NCI-H1092 treated with DMSO at 0.1 percent for 48 hours (cell line): Measurements from ENCODE around the gene MTHFD1L.
"Not testable (repeated sequence)": the region's sequence is repeated elsewhere in the genome, so short reads cannot be mapped to it uniquely, and the experiment has no call there.

Experiments
- DNase-seq: peaks from one replicate; lab custom pipeline; 2025; lab: John Stamatoyannopoulos, UW

The MTHFD1L gene

GRCh38 chr6:151041686-151042085, 176.2 kb downstream of the MTHFD1L start:
- no peak for DNase-seq

- DNase-seq, result not testable (repeated sequence)
Measured at GRCh38 chr6:151042911-151043330, 177.4 kb downstream of the MTHFD1L start.

DNA sequence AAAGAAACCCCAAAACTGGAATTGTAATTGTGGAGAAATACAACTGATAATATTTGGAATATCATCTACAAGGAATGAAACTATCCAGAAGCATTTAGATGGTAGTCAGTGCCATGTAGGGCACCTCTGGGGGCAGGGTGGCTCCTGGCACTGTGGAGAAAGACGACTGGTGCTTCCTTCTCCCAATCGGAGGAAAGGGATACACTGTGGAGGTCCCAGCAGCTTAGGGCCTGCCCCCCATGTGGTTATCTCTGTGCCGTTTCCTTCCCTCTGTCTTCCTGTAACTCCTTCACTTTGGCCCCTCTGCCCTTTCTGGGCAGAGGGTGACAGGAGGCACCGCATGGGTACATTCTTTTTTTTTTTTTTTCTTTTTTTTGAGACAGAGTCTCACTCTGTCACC, 178.4 kb downstream of the MTHFD1L start:
- DNase-seq, result no peak

DNA sequence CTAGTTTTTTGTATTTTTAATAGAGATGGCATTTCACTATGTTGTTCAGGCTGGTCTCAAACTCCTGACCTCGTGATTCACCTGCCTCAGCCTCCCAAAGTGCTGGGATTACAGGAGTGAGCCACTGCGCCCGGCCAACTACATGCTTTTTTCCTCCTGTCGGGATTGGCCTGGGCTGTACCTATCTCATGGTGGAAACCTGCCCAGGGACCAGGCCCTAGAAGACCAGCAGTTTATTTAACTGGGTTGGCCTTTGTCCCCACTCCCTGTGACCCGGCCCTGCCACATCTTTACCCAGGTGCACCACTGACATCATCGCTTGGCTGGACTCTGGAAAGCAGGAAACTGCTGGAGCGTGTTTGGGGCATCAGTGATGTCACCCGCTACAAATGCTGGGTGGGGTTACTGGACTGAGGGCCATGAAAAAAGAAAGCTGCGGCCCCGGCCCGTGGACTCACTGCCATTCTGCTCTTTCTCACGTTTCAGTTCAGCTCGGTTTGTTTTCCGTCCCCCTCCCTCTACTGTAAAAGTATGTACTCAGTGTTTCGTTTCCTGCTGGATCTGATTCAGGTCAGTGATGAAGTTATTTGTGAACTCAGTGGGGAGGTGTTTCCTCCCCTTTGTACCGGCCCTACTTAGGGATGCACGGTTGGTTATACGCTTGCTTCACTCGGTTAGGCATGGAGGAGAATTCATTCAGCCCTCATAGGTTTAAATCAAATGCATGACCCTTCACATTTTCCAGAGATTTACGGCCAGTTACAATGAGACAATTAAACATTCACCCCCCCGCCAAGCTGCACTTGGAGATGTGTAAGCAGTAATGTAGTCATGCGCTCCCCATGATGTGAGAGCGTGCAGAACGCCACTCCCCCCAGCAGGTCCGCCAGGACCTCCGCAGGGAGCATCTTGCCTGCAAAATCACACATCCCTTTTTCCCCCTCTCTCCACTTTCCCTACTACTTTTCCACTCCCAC, 179.3 kb downstream of the MTHFD1L start:
- peak; percentile 47 for DNase-seq

DNA sequence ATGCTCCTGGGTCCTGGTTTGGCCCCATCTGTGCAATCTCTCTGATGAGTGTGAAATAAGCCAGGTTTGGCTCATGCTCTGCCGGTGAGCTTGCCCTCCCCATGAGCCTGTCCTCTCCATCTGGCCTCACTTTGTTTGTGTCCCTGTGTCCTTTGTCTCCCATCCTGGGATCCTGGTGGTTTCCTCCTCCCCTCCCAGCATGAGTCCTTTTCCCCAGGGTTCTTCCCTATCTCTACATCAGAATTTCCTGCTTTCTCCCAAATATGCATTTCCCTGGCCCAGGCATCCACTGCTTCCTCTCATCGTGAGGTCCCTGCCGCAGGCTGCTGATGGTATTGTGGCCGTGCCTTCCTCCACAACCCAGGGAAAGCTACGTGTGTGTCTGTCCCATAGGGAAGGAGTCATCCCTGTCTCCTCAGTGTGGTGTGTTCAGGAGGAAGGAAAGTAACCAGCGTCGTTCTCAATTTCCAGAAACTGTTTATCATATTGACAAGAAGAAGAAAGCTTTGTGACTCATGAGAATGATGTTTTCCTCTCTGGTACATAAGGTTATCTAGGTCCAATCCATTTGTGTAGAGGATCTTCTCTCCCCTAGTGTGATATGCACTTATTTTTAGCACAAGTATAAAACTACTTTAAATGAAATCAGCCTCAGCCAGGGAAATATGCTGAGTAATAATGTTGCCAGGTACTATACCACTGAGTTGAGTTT, 180.2 kb downstream of the MTHFD1L start:
- DNase-seq, result not testable (repeated sequence)

GRCh38 chr6:151051164-151051563, 185.7 kb downstream of the MTHFD1L start:
- DNase-seq, result no peak

DNA sequence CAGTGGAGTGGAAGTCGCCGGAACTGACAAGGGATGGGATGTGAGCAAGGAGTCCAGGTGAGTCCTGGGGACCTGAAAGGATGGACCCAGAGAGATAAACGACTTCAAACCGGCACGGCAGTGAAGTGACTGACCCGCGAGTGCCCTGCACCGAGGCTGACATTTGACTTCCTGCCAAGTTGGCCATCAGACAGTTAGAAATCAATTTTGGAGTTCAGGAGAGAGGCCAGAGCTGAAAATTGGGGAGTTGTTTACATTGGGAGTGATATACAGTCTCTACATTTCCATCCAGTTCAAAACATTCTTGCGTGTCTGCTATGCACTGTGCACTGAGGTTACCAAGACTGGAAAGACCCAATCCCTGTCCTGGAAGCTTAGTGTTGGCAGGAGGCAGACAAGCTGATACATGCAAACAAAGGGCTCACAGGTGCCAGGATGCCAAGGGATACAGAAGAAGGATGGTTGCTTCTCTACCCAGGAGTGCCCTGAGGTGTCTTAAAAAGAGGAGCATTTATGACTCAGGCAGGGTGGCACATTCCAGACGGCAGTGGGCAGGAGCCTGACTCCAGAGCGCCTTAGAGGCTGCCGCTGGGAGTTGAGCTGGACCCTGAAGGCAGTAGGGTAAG, 186.6 kb downstream of the MTHFD1L start:
- DNase-seq, result no peak

- no peak for DNase-seq
Measured at GRCh38 chr6:151054306-151054705, 188.8 kb downstream of the MTHFD1L start.

DNA sequence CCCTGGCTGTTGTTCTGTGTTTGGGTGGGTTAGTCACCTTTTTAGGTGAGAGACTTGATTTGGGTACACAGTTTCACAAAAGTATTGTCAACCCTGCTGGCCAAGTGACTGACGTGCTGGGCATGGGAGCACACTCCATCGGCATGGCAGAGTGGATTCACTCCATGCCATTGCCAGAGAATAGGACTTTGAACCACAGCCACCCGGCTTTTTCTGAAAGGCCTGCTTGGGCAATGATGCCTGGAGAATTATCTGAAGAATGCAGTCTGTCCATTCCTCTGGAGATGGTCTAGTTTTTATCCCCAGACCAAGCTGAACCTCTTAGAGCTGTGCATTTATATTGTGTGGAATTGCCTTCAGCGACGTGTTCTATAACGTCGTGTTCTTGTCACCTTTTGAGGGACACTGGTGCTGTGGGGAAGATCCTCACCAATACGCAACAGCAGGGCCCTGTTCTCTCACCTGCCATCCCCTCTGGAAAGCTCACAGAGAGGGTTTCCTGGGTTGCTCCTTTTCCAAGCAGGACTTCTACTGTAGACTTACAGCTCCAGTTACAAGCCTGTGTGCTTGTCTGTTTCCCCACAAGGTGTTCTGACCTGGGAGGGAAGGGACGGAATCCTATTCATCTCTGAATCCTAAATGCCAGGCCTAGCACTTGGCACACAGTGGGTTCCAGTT, 190.9 kb downstream of the MTHFD1L start:
- no peak for DNase-seq

DNA sequence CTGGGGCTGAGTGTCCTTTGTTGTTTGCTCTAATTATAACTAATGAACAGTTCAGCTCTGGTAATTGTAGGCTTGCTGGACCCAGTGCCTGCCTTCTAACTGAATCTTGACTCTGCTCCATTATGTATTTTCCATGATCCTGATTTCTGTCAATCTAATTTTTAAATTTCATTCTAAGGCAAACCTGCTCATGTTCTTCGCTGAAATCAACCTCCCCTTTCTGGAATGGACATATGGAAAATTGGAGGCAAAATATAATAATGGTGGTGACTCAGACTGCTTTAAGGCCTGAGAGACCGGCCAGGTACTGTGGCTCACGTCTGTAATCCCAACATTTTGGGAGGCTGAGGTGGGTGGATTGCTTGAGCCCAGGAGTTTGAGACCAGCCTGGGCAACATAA, 191.6 kb downstream of the MTHFD1L start:
- no peak for DNase-seq

GRCh38 chr6:151058021-151058733, 192.7 kb downstream of the MTHFD1L start:
- no peak for DNase-seq

GRCh38 chr6:151059612-151060095, 194.2 kb downstream of the MTHFD1L start:
- no peak for DNase-seq

- no peak for DNase-seq
Measured at GRCh38 chr6:151060096-151060765, 194.7 kb downstream of the MTHFD1L start.

DNA sequence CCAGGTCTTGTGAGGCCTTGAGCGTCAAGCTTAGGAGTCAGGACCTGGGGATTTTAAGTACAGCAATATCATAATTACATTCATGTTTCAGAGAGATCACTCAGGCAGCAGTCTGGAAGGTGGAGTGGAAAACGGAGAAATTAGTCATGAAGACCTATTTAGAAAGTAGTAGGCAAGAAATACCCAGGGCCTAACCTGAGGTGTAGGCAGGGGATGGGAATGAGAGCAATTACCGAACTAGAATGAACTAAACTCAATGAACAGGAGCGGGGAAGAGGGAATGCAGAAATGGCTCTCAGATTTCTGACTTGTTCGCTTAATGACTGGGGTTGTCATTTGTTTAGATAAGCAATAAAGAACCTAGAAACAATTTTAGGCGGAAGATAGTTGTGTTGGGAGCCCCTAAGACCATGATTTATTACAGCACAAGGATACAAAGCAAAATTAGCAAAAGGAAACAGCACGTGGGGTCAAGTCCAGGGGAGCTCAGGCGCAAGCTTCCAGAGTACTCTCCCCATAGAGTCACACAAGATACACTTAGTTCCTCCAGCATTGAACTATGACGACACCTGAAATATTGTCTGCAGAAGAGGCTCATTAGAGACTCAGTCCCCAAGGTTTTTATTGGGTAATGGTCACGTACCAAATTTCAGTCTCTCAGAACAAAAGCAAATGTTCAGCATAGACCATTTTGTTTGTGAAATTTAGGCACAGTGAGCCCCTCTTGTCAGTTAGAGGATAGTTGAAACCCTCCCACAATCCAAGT, 195.4 kb downstream of the MTHFD1L start:
- DNase-seq, result no peak

DNA sequence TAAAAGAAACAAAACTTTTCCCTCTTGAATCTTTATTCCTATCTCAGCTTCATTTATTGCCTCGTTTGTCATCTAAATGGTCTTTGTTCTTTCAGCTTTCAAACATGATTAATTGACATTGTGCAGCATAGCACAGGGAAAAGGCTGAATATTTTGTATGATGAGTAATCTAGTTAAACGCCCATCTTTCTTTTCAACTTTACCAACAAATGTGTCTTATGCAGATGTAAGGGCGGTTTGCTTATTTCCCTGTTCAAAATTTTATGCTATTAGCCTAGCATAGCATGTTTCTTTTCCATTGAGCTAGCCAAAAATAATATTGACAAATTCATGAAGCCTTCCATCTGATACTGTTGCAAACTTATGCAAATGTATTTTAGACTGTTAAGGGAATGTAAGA, 197.8 kb downstream of the MTHFD1L start:
- DNase-seq, result no peak

- DNase-seq, result no peak
Measured at GRCh38 chr6:151063842-151064647, 198.5 kb downstream of the MTHFD1L start.

DNA sequence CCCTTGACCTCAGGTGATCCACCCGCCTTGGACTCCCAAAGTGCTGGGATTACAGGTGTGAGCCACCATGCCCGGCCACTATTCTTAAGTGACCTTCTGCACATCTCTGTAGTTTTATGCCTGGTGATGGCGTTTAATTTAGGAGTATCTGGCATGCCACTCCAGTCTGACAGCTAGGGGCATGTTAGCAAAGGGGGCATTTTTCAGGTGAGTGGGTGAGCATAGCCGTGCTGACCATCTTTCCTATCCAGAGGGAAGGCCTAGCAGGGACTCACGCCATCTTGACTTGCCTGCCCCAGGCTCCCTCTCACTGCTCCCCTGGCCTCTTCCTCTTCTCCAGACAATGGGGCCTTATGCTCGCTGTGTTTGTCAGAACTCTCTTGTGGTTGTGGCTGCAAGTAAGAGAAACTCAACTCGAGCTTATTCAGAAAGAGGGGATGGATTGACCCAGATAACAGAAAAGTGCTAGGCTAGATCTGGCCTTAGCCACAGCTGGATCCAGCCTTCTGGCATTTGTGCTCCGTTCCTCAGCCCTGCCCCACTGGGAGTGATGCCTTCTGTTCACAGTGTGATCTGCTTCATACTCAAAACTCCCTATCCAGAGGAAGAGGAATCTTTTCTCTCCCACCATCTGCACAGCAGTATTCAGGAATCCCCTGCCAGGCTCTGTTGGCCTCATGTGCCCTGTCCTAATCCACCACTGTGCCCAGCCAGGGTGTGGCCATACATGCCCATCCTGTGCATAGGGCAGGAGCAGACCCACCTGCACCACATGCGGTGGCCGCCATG, 199.7 kb downstream of the MTHFD1L start:
- DNase-seq, result no peak
